Astrocyte (in vitro differentiated cells and primary cell): ENCODE measurements around the gene PI4K2B.

Source experiments
- EZH2 ChIP-seq: IDR thresholded peaks from 2 replicates; pipeline ENCODE4 v1.6.1; 2012; ENCODE audit warnings: mild to moderate bottlenecking, low read length, inconsistent platforms; ENCODE audit not compliant: insufficient read depth
- TF ChIP-seq, protein P1 (sequence below): IDR thresholded peaks from 2 replicates; pipeline ENCODE4 v1.5.1; 2011; ENCODE audit warnings: low read depth, mild to moderate bottlenecking, inconsistent platforms, low read length, moderate library complexity; ENCODE audit not compliant: insufficient read depth

DNA sequence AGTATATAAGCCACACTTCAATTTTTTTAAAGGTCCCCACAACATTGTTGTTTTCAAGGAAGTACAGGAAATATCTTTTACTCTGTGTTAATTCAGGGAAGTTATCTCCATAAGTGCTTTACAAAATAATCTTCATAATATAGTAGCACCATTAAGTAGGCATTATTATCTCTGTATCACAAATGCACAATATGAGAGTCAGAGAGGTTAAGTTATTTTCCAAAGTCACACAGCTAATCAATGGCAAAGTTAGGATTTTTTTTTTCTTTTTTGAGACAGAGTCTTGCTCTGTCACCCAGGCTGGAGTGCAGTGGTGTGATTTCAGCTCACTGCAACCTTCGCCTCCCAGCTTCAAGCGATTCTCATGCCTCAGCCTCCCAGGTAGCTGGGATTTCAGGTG lies 35.1 kb upstream of the PI4K2B start:
- TF ChIP-seq, protein P1, sequence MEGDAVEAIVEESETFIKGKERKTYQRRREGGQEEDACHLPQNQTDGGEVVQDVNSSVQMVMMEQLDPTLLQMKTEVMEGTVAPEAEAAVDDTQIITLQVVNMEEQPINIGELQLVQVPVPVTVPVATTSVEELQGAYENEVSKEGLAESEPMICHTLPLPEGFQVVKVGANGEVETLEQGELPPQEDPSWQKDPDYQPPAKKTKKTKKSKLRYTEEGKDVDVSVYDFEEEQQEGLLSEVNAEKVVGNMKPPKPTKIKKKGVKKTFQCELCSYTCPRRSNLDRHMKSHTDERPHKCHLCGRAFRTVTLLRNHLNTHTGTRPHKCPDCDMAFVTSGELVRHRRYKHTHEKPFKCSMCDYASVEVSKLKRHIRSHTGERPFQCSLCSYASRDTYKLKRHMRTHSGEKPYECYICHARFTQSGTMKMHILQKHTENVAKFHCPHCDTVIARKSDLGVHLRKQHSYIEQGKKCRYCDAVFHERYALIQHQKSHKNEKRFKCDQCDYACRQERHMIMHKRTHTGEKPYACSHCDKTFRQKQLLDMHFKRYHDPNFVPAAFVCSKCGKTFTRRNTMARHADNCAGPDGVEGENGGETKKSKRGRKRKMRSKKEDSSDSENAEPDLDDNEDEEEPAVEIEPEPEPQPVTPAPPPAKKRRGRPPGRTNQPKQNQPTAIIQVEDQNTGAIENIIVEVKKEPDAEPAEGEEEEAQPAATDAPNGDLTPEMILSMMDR = no peak
- TF ChIP-seq EZH2 = no peak
